Adipose tissue (tissue), 3 donors: ENCODE measurements around the gene CCDC149. TPM values are rescaled to one million over a fixed set of nuclear protein-coding genes. Genes with fewer than 3 reads are reported as not detected.
A peak's percentile ranks its signal among the peaks of the same experiment; 100 is the strongest.

Experiments
- H3K27ac ChIP-seq: one replicate; pipeline ENCODE4 v1.5.1; 2013; ENCODE audit warnings: low read depth, low read length
- WGBS, 3 donors: extraction: QIAGEN DNeasy Blood & Tissue Kit; methylation state at CpG; one replicate each; pipeline ENCODE4 v1.1.7; 2013; 5-methylcytosine and 5-hydroxymethylcytosine counted together
- polyA plus RNA-seq, 3 donors: library from polyadenylated mRNA; stranded (reverse); fragments of 200-250 nt; gene quantifications; one replicate each; pipeline ENCODE4 v1.2.3, GENCODE V29; 2013
- donor health status: healthy with polysubstance abuse.
- donor health status: Bipolar disorder and iron deficiency.
- donor health status: healthy.

CCDC149 gene
- polyA plus RNA-seq, 3 donors = 6.2 to 14.6 (median 12.6) TPM

DNA sequence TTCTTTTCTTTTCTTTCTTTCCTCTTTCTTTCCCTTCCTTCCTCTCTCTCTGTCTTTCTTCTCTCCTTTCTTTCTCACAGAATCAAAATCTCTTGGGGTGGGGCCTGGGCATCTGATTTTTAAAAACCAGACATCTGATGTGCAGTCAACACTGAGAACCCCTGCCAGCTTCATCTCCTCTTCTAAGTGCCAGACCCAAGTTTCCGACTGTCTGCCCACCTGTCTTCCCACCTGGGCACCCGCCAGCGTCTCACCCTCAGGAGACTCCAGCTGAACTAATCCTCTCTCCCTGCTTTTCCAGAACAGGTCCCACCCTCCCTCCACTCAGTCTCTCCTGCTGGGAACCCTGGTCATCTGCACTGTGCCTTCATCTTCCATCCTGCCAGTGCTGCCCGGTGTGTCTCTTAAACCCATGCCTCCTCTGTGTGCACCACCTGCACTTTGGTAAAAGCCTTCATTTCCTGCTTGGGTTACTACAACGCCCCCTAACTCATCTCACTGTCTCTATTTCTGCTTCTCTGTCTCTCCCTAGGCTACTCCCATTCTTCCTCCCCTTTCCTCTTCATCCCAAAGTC is 114.7 kb downstream of the CCDC149 start:
- H3K27ac ChIP-seq = no peak overlapping the region
- WGBS, 3 donors = 66 to 73% (median 67%) methylated on average over 5 of the region's 5 CpGs

DNA sequence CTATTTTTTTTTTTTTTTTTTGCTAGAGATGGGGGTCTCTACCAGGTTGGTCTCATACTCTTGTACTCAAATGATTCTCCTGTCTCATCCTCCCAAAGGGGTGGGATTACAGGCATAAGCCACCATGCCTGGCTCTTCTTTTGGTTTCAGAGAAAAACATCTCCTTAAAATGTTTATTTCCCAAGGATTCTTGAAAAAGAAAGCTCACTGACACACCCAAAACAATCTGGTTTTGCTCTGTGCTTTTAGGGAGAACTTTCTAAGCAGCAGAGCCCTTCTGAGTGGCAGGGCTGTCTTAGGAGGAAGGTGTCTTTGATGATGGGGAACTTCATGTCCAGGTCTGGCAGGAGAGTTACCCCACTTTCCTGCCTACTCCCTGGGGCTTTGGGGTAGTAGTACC is 116.2 kb downstream of the CCDC149 start:
- H3K27ac ChIP-seq = no peak overlapping the region

DNA sequence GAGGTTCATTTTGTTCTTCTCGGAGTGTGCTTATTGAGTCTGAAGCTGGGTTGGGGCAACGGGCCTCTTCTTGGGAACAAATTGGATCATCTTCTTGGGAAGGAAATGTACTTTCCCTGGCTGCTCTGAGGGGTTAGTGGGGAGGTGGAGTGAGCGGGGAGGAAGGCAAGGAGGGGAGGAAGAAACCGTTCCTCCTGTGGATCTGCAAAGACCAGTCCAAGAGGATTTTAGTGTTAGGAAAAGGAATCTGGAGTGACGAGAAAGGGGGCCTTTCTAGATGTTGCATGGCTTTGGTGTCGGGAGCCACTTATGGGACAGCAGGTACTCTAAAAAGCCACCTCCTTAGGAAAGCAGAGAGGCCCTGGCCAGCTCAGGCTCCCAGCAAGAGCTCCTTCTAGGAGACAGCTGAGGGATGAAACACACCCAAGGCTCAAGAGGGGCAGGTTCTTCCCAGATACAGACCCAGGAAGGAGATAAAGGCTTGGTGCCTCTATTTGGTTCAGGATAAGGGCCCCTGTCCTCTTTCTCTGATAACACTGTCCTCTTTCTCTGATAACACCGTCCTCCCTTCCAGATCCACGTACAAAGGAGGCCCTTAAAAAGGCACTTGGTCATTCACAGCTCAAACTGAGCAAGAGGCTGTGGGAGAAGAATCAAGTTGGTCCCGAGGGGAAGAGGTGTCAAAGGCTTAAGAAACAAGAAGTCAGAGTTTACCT is 117.0 kb downstream of the CCDC149 start:
- 26 to 52% (median 39%) methylated on average over 9 of the region's 9 CpGs for WGBS, 3 donors
- H3K27ac ChIP-seq = no peak overlapping the region

DNA sequence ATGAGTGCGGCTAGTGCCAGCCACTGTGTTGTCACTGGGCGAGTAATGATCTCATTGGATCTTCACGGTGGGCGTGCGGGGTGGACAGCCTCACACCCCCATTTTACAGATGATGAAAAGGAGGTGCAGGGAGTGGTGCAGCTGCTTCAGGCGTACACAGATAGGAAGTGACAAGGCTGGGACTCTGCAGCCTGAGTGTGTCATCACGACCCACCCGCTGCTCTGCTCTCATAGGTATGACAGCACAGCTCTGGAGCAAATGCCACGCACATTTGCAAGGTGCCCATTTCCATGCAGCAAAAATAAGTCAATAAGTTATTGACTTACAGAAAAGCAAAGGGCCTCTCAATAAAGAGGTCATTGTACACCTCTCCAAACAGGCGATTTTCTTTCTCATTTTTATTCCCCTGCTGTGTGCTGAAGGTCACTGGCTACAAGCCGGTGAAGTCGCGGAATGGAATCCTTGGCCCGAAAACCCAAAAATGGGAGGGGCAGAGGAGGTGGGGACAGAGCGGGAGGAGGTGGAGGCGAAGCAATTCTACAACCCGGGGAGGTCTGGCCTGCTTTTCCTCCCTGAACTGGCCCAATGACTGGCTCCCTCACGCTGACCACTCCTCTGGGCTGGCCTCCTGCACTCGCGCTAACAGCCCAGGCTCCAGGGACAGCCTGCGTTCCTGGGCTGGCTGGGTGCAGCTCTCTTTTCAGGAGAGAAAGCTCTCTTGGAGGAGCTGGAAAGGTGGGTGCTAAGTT is 117.8 kb downstream of the CCDC149 start, which contains the start of gene SOD3:
TSS of gene SOD3 (plus strand) at position 658 of the 750 bp plus-strand sequence. CDS start 3,949 bp downstream, outside the sequence.
- no peak within 1 kb of the TSS for H3K27ac ChIP-seq
- 19 to 48% (median 33%) methylated on average over 21 of the region's 21 CpGs for whole genome bisulfite sequencing, 3 donors

DNA sequence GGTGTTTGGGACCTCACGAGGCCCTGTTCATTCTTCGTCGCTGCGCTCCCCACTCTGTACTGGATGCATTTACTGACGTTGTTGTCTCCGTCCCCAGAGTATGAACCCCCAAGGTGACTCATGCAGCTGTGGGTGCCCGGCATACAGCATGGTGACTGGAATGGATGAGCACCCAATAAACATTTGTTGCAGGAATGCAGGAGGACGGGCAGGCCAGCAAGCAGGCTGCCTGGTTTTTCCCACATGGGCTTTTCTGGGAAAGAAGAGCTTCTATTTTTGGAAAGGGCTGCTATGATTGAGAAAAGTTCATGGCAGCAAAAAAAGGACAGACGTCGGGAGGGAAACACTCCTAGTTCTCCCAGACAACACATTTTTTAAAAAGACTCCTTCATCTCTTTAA is 118.4 kb downstream of the CCDC149 start:
- H3K27ac ChIP-seq = no peak overlapping the region
- WGBS, 3 donors = 49 to 63% (median 55%) methylated on average over 10 of the region's 10 CpGs

DNA sequence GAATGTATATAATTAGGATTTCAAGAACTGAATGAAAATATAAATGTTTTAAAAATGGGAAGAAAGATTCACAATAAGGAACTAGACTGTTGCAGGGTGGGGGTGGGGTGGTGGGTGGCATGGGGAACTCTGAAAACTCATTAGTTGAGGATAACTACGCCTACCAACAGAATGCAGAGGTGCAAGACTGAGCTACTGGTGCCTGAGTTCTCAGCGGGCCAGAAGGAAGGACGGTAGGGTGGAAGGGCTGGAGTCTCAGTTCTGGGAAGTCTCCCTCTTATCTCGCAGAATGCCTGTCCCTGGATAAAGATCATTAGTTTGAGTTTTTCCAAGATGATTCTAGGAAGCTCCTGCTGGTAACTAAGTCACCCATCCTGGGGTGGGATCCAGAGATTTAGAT is 118.8 kb downstream of the CCDC149 start:
- H3K27ac ChIP-seq = peak overlapping the region; percentile 85
- 43 to 80% (median 45%) methylated on average over 4 of the region's 4 CpGs for WGBS, 3 donors

DNA sequence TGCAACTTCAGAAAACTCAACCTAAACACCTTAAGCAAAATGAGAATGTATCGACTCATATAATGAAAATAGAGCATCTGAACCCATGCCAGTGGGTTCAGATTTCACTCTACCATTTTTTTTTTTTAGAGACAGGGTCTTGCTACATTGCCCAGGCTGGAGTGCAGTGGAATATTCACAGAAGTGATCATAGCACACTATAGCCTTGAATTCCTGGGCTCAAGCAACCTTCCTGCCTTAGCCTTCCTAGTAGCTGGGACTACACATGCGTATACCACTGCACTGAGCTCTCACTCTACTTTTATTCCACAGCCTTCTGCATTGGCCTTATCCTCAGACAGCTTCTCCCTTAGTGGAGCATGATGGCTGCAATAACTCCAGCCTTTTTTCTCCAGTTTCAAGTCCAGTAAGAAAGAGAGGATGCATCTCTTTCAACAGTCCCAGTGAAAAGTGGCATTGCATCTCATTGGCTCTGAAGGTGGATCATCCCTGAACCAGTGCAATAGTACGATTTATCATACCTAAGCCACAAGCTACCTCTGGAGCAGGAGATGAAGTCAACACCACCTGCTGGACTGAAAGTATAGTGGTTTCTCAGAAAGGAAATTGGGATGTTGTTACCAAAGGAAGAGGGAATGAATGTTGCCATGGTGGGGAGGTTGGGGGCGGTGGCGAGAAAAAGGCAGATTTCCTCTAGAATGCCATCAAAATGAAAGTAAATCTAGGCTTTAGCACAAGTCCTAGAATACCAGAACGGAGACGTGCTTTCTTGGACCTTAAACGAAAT is 119.4 kb downstream of the CCDC149 start:
- 68 to 75% (median 75%) methylated on average over 8 of the region's 8 CpGs for WGBS, 3 donors
- H3K27ac ChIP-seq = no peak overlapping the region

DNA sequence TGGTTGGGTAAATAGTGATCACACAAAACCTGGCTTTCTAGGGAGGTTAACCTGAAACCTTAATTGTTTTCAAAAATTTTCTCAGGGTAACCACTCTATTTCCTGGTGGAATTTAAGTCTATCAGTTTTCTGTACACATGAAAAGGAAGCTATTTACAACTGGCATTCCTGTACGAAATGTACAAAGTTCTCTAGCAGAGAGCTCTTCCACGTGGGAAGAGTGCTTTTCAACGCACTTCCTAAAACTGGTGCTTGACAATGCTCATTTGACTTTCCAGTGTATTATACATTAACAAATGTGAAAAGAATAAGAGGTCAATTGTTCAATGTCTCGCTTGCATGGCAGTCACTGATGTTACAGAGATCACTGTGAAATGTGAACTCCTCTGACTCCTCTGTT is 120.3 kb downstream of the CCDC149 start:
- H3K27ac ChIP-seq = no peak overlapping the region

DNA sequence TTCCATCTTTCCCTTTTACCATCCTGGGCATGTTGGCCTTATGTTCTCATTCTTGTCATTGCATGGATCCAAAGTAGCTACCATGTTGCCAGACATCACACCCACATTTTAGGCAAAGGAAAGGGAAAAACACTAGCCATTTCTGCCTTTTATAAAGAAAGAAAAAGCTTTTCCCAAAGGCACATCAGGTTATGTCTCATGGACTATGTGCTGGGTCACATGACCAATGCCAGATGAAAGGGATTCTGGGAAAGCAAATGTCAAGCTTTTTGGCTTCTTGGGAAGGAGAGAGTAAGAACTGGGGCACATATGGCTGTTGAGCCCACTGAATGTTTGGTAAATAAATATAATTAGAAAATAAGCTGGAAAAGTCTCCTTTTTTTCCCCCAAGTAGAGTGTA is 121.8 kb downstream of the CCDC149 start:
- no peak overlapping the region for H3K27ac ChIP-seq

More for the DNA sequence above, 120.3 kb downstream of the CCDC149 start:
- 43 to 72% (median 71%) methylated on average over 4 of the region's 4 CpGs for WGBS, 3 donors

DNA sequence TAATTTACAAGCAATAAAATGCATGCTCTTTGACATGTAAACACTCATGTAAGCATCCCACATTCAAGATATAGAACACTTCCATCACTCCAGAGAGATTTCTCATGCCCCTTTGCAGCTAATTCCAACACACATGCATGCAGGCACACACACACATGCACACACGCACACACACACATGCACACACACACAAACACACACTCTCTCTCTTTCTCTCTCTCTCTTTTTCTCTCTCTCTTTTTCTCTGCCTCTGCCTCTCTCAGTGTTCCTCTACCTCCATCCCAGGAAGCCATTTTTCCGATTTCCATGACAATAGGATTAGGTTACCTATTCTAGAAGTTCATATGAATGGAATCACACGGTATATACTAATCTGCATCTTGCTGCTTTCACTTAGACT is 129.3 kb downstream of the CCDC149 start:
- H3K27ac ChIP-seq = no peak overlapping the region
- 73 to 78% (median 77%) methylated on average over 3 of the region's 3 CpGs for WGBS, 3 donors

DNA sequence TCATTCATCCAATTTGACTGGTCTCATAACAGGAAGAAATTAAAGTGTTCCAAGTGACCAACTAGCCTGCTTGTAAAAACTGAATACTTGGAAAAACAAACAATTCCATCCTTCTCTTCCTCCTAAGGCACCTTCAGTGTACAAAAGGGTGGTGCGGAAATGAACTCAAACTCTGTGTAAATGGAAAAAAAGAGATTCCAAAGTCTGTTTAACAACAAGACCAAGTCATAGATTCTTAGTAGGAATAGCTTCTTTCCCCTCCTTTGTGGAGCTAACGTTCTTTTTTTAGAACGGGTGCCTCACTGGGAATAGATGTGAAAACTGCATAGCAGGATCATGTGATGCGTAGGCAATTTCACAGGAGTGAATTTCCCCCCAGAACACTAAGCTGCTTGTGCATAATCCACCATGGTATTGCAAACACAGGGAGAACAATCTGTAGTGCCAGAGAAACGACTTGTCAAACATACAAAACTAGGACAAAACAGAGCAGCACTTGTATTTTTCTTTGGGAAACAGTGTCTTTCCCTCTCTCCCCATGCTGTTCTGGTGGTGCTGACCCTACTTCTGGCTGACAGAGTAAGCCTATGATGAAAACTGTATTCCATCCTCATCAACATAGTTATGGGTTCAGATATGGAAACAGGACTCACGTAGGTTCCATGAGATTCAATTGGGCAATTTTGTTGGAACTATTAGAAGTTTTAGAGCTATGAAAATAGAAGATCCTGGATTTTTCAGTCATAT is 130.7 kb downstream of the CCDC149 start:
- no peak overlapping the region for H3K27ac ChIP-seq

DNA sequence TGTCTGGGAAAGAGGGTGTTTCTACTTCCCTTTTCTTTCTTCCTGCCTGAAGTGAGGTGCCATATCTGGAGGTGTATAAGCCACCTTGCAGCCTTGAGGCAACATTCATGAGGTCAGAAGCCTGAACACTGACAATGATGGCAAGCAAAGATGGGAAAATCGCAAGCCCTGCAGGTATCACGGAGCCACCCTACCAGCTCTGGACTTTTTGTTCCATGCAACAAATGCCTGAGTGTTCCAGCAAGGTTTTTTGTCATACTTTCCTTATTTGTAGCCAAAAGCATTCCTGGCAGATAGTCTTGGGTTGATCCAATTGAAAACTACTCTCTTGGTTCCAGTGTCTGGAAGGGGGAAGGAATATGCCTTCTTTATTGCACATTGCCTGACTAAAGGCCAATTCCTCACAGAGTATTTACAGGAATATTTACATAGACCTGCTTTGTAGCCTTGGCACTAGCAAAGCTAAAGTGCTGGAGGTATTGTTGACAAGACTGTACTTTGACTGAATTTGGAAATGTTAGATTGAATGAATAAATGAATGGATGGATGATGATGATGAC is 131.8 kb downstream of the CCDC149 start:
- H3K27ac ChIP-seq = no peak overlapping the region
- 89 to 93% (median 92%) methylated on average over 2 of the region's 2 CpGs for WGBS, 3 donors

More for the DNA sequence above, 130.7 kb downstream of the CCDC149 start:
- 55 to 71% (median 56%) methylated on average over 6 of the region's 6 CpGs for WGBS, 3 donors

DNA sequence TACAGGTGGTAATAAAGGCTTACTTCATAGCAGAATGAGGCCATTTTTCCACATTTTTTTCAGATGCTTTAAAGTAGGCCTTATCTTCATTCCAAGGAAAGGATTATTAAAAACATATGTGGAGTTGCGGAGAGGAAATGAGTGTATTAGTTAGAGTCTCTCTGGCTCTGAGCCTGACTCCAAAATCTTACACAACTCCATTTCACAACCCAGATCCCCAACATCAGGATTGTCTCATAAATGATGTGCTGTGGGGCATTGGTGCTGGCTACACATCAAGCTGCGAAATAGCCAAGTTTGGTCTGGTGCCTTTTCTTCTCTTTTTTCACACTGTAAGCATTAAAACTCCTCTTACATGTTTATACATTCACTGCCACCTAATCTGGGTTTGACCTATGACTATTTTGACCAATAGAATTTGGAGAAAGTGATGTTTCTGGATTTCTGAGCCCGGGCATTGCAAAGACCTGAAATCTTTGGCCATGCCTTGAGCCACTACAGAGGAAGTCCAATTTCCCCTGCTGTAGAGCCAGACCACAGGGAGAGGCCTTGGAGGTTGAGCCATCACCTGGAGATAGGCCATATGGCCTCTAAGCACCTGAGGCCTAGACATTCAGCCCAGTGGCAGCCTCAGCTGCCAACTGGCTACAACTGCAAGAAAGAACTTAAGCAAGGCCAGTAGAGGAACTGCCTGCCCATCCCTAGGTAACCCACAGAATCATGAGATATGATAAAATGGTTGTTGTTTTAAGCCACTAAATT is 134.2 kb downstream of the CCDC149 start:
- H3K27ac ChIP-seq = no peak overlapping the region
- 31 to 60% (median 38%) methylated on average over 3 of the region's 3 CpGs for WGBS, 3 donors

DNA sequence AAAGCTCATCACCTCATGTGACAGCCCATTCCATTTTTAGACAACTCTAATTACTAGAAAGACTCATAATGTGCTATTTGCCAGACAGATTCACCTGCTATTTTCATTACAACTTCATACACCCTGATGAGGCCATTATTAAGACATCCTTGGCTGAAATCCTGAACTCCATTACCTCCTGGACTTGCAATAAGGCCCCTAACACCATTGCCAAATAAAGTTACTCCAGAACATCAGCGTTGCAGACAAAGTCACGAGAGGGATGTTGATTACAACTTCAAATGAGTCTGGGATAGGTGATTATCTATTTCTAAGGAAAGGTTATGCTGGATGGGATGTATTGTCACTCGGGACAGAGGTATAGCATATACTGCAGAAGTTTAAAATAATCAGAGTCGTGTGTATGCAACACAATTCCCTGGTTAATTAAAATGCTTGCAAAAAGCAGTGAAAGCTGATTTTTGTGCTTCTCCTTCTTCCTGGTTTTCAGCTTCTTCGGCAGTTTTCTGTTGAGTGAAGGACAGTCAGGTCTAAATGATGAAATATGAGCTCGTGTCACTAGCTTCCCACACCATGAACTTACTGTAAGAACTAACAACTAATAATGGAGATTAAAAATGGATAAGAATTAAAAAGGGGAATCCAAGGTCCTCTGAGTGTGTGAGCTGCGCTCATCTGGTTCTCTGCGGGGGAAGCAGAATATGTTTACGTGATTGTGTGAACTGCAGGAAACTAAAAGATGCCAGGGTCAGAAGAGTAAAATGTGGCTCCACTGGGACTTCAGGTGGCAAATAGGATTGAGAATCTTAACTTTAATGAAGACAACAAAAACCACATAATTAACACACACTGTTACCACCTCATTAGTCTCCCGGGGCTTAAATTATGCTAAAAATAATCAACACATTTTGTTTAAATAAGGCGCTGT is 135.0 kb downstream of the CCDC149 start:
- WGBS, 3 donors = 47 to 61% (median 49%) methylated on average over 11 of the region's 11 CpGs
- H3K27ac ChIP-seq = no peak overlapping the region

DNA sequence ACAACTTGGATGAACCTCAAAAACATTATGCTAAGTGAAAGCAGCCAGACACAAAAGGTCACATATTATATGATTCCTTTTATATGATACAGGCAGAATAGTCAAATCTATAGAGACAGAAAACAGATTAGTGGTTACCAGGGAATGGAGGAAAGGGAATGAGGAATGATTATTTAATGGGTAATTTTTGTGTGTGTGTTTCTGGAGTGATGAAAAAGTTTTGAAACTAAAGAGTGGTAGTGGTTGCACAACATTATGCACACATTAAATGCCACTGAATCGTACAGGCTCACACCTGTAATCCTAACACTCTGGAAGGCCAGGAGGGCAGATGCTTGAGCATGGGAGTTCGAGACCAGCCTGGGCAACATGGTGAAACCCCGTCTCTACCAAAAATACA is 137.1 kb downstream of the CCDC149 start:
- WGBS, 3 donors = 79 to 90% (median 81%) methylated on average over 3 of the region's 3 CpGs
- H3K27ac ChIP-seq = no peak overlapping the region

DNA sequence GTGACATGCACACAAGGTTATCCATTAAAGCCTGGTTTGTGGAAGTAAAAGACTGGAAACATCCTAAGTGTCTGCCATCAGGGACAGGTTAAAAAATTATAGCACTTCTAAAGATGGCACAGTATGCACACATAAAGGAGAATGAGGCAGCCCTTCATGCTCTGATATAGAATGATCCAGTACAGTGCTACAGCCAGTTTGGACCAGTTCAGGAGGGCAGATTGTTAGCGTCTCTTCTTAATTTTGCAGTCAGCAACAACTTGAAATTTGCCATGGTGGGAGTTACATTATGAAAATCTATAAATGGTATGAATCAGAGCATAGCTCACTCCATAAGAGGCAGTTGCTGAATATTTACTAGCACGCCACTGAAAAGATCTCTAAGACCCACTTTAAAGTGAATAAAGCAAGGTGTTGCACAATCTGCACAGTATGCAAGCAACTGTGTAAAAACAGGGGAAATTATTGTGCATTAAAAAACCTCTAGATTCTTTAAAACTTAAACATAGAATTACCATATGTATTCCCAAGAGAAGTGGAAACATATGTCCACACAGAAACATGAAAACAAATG is 137.7 kb downstream of the CCDC149 start:
- WGBS, 3 donors = 72 to 89% (median 72%) methylated on average over 2 of the region's 2 CpGs
- no peak overlapping the region for H3K27ac ChIP-seq
